Ectodermal cell (in vitro differentiated cells): Measurements from ENCODE around the gene GPX6.
"Not testable (repeated sequence)": the region's sequence is repeated elsewhere in the genome, so short reads cannot be mapped to it uniquely, and the experiment has no call there.

Experiments used
- H3K27ac ChIP-seq: 2 replicates; pipeline ENCODE4 v1.7.0; 2013; ENCODE audit warnings: mild to moderate bottlenecking, low read depth, low read length; ENCODE audit not compliant: insufficient read depth, poor library complexity, severe bottlenecking
- H3K27me3 ChIP-seq: 2 replicates; pipeline ENCODE4 v1.7.0; 2013; ENCODE audit warnings: mild to moderate bottlenecking, low read length; ENCODE audit not compliant: insufficient read depth, control insufficient read depth, poor library complexity, severe bottlenecking
- H3K36me3 ChIP-seq: one replicate; pipeline ENCODE4 v1.7.0; 2013; ENCODE audit warnings: low read length; ENCODE audit not compliant: control insufficient read depth, insufficient read depth
- H3K4me1 ChIP-seq: one replicate; pipeline ENCODE4 v1.7.0; 2013; ENCODE audit warnings: low read length; ENCODE audit not compliant: control insufficient read depth, insufficient read depth
- H3K4me3 ChIP-seq: 2 replicates; pipeline ENCODE4 v1.7.0; 2013; ENCODE audit warnings: low read depth, low read length, control low read depth; ENCODE audit not compliant: insufficient read depth
- H3K9me3 ChIP-seq: 2 replicates; pipeline ENCODE4 v1.7.0; 2013; ENCODE audit warnings: mild to moderate bottlenecking, low read length, moderate library complexity; ENCODE audit not compliant: control insufficient read depth
- WGBS, 2 experiments: methylation state at CpG; one replicate each; pipeline ENCODE4 v1.1.7; 2013; ENCODE audit warnings: missing lambda C conversion rate in 2 of 2; 5-methylcytosine and 5-hydroxymethylcytosine counted together

GPX6 gene

GRCh38 chr6:28486533-28486932 is 29.1 kb downstream of the GPX6 start:
- no peak overlapping the region for H3K4me3 ChIP-seq
- H3K27ac ChIP-seq: no peak overlapping the region
- WGBS, 2 experiments: 90 to 100% methylated on average over 1 of the region's 1 CpG
- no peaks in the 10 kb centered on the region for H3K4me1 ChIP-seq
- H3K9me3 ChIP-seq: no peaks in the 10 kb centered on the region
- no peaks in the 10 kb centered on the region for H3K36me3 ChIP-seq
- peaks cover 10% of the 10 kb centered on the region for H3K27me3 ChIP-seq

GRCh38 chr6:28485482-28485881 is 30.1 kb downstream of the GPX6 start:
- H3K27me3 ChIP-seq: peaks cover 21% of the 10 kb centered on the region
- H3K4me1 ChIP-seq: no peaks in the 10 kb centered on the region
- no peak overlapping the region for H3K27ac ChIP-seq
- H3K4me3 ChIP-seq: no peak overlapping the region
- WGBS, 2 experiments: 89 to 91% methylated on average over 3 of the region's 3 CpGs
- no peaks in the 10 kb centered on the region for H3K36me3 ChIP-seq
- H3K9me3 ChIP-seq: no peaks in the 10 kb centered on the region

GRCh38 chr6:28480253-28480932 is 35.2 kb downstream of the GPX6 start:
- no peak overlapping the region for H3K27ac ChIP-seq
- no peaks in the 10 kb centered on the region for H3K9me3 ChIP-seq
- no peaks in the 10 kb centered on the region for H3K36me3 ChIP-seq
- 81 to 87% methylated on average over 8 to 9 of the region's 9 CpGs for WGBS, 2 experiments
- H3K4me1 ChIP-seq: no peaks in the 10 kb centered on the region
- no peak overlapping the region for H3K4me3 ChIP-seq
- peaks cover 37% of the 10 kb centered on the region for H3K27me3 ChIP-seq

GRCh38 chr6:28478518-28478917 is 37.1 kb downstream of the GPX6 start:
- WGBS, 2 experiments: 83 to 90% methylated on average over 12 of the region's 12 CpGs
- no peaks in the 10 kb centered on the region for H3K4me1 ChIP-seq
- no peak overlapping the region for H3K27ac ChIP-seq
- no peaks in the 10 kb centered on the region for H3K9me3 ChIP-seq
- H3K27me3 ChIP-seq: peaks cover 37% of the 10 kb centered on the region
- no peak overlapping the region for H3K4me3 ChIP-seq
- no peaks in the 10 kb centered on the region for H3K36me3 ChIP-seq

- H3K4me1 ChIP-seq: no peaks in the 10 kb centered on the region
- H3K9me3 ChIP-seq: no peaks in the 10 kb centered on the region
- 2% methylated on average over 18 of the region's 18 CpGs for WGBS, 2 experiments
- H3K36me3 ChIP-seq: no peaks in the 10 kb centered on the region
- peak overlapping the region; percentile 71 for H3K4me3 ChIP-seq
- peaks cover 8% of the 10 kb centered on the region for H3K27me3 ChIP-seq
- no peak overlapping the region for H3K27ac ChIP-seq
These were observed 41.0 kb downstream of the GPX6 start for GRCh38 chr6:28474441-28475219.

GRCh38 chr6:28469153-28469745 is 46.3 kb downstream of the GPX6 start:
- 94 to 96% methylated on average over 45 of the region's 45 CpGs for WGBS, 2 experiments
- not testable (repeated sequence) for H3K27ac ChIP-seq, H3K9me3 ChIP-seq, H3K4me3 ChIP-seq, H3K27me3 ChIP-seq, H3K4me1 ChIP-seq, H3K36me3 ChIP-seq

- Histone ChIP-seq H3K4me1 (no peaks in the 10 kb centered on the region), H3K9me3 (no peaks in the 10 kb centered on the region), H3K27me3 (peaks cover 6% of the 10 kb centered on the region), H3K4me3 (no peak overlapping the region), H3K27ac (no peak overlapping the region), H3K36me3 (no peaks in the 10 kb centered on the region)
- 92 to 93% methylated on average over 7 of the region's 7 CpGs for WGBS, 2 experiments
These were observed 47.5 kb downstream of the GPX6 start for GRCh38 chr6:28468056-28468455.

- 83 to 97% methylated on average over 2 of the region's 2 CpGs for WGBS, 2 experiments
- Histone ChIP-seq H3K4me3 (no peak overlapping the region), H3K4me1 (no peaks in the 10 kb centered on the region), H3K9me3 (no peaks in the 10 kb centered on the region), H3K36me3 (no peaks in the 10 kb centered on the region), H3K27ac (no peak overlapping the region), H3K27me3 (peaks cover 51% of the 10 kb centered on the region)
These were observed 53.2 kb downstream of the GPX6 start for GRCh38 chr6:28462401-28462800.

- Histone ChIP-seq H3K4me1 (no peaks in the 10 kb centered on the region), H3K27me3 (peaks cover 67% of the 10 kb centered on the region), H3K27ac (no peak overlapping the region), H3K9me3 (no peaks in the 10 kb centered on the region), H3K4me3 (no peak overlapping the region), H3K36me3 (no peaks in the 10 kb centered on the region)
- WGBS, 2 experiments: 67 to 88% methylated on average over 1 of the region's 1 CpG
These were observed 57.0 kb downstream of the GPX6 start for GRCh38 chr6:28458568-28458967.
